Measurements from ENCODE around the gene MVB12B.

GRCh38 chr9:126548312-126548711, 221.7 kb downstream of the MVB12B start:
- TF ChIP-seq ZNF274 (IDR thresholded peaks at IDR 0.05; ENCODE audit: low read depth, low read length) (no peak), YY1 (IDR thresholded peaks at IDR 0.05; ENCODE audit: insufficient read depth, insufficient read length) (no peak)
